Pancreas (tissue), 10 donors: ENCODE data around the gene MSL3B. TPM values are rescaled to one million over a fixed set of nuclear protein-coding genes. Genes with fewer than 3 reads are reported as not detected.

ENCODE experiments used
- ATAC-seq, 4 donors: fragments of 200-7000 bp; cut with Tn5 transposase; one replicate each; pipeline versions ENCODE4 v1.8.0 to v1.9.1; 2020; ENCODE audit warnings: mild to moderate bottlenecking in 4 of 4, moderate library complexity in 4 of 4
- DNase-seq, 6 donors: peaks; one replicate each; pipeline ENCODE4 v3.0.0-alpha.2; 2020
- FAIRE-seq: peaks from 2 replicates; lab custom pipeline; 2012; peaks lifted over from hg19 to GRCh38; lab: Jason Lieb, UNC
- H3K27ac ChIP-seq, 4 donors: fragments of 200-600 bp; sonication (generic); 1 replicate in 3 of 4; 2 replicates in 1 of 4; pipeline versions ENCODE4 v1.5.0 to v1.8.0; 2020
- H3K27me3 ChIP-seq, 4 donors: fragments of 200-600 bp; one replicate each; pipeline ENCODE4 v1.8.0; 2021
- H3K36me3 ChIP-seq, 3 donors: fragments of 200-600 bp; sonication (generic) in 1 of 3; one replicate each; pipeline versions ENCODE4 v1.5.0 to v1.8.0; 2020 to 2021
- H3K4me1 ChIP-seq, 3 donors: fragments of 200-600 bp; one replicate each; pipeline ENCODE4 v1.8.0; 2021
- H3K4me3 ChIP-seq, 4 donors: fragments of 200-600 bp; sonication (generic) in 2 of 4; one replicate each; pipeline versions ENCODE4 v1.5.0 to v1.8.0; 2020 to 2021
- H3K9me3 ChIP-seq, 4 donors: fragments of 200-600 bp; one replicate each; pipeline ENCODE4 v1.8.0; 2021
- CTCF ChIP-seq, 4 donors: fragments of 200-600 bp; sonication (generic) in 3 of 4; IDR thresholded peaks; one replicate each; pipeline versions ENCODE4 v1.5.0 to v1.8.0; 2021; ENCODE audit warnings: antibody characterized with exemption in 4 of 4
- WGBS, 2 donors: extraction: QIAGEN DNeasy Blood & Tissue Kit; methylation state at CpG; one replicate each; pipeline ENCODE4 v1.1.7; 2013; 5-methylcytosine and 5-hydroxymethylcytosine counted together
- intact Hi-C, 3 donors: fragments of 100-400 bp; cut with DNase I; formaldehyde crosslinking; loops; one replicate each; pipeline versions ENCODE4 v1.11.1 to v1.14.2; 2022
- polyA plus RNA-seq, 2 donors: library from polyadenylated mRNA; stranded (reverse); fragments of 200-250 nt; gene quantifications; one replicate each; pipeline ENCODE4 v1.2.3, GENCODE V29; 2013
- total RNA-seq, 6 donors: library from RNA; stranded (reverse); fragmentation: NEBNext Ultra II Directional in 4 of 6; extraction: Animal tissue kit (Norgen Biotek cat#: 25700) in 4 of 6; gene quantifications; one replicate each; pipeline versions ENCODE4 v1.2.1 to v1.2.4, GENCODE V29; 2021 to 2023
- donor health status: healthy with polysubstance abuse.
- donor health status: DM: no; HTN: no; CAD: no; lungs with moderate emphysema.
- donor health status: DM: no; HTN: no; CAD: no.
- donor health status: control.
- donor health status: control.
- donor health status: Bipolar disorder and iron deficiency.
- donor health status: DM: yes; HTN: yes; CAD: no.
- donor health status: DM: no; HTN: no; CAD: no.
- donor health status: DM: no; HTN: no; CAD: no.
- donor health status: DM: yes; HTN: yes; CAD: no.

MSL3B gene

GRCh38 chr2:233816771-233817170 lies 51.4 kb downstream of the MSL3B start:
- Histone ChIP-seq H3K27ac (no peak overlapping the region), H3K4me1 (no peaks in the 10 kb centered on the region), H3K27me3 (no peaks in the 10 kb centered on the region), H3K36me3 (no peaks in the 10 kb centered on the region), H3K9me3 (no peaks in the 10 kb centered on the region), H3K4me3 (no peak overlapping the region)
- ATAC-seq, result no peak
- FAIRE-seq, result no peak
- intact Hi-C loops, result no loop called here
- TF ChIP-seq CTCF (IDR thresholded peaks at IDR 0.05), result no peak
- DNase-seq, result peak in 3 of 6 donors; percentile 3 to 19 (median 11)
- WGBS, 2 donors, result 84 to 86% methylated on average over 4 of the region's 4 CpGs

- DNase-seq (peak in 2 of 6 donors; percentile 6), FAIRE-seq (no peak), ATAC-seq (no peak)
- no peak overlapping the region for H3K27ac ChIP-seq
- 57 to 60% methylated on average over 2 of the region's 2 CpGs for WGBS, 2 donors
- H3K36me3 ChIP-seq, result no peaks in the 10 kb centered on the region
- H3K4me3 ChIP-seq, result no peak overlapping the region
- no peak for TF ChIP-seq CTCF (IDR thresholded peaks at IDR 0.05)
- no peaks in the 10 kb centered on the region for H3K9me3 ChIP-seq
- intact Hi-C loops, result no loop called here
- H3K4me1 ChIP-seq, result no peaks in the 10 kb centered on the region
- no peaks in the 10 kb centered on the region for H3K27me3 ChIP-seq
These were observed 51.9 kb downstream of the MSL3B start for GRCh38 chr2:233816334-233816733.

- H3K4me1 ChIP-seq, result no peaks in the 10 kb centered on the region
- H3K27ac ChIP-seq, result no peak overlapping the region
- no peak for TF ChIP-seq CTCF (IDR thresholded peaks at IDR 0.05)
- ATAC-seq, result no peak
- H3K36me3 ChIP-seq, result no peaks in the 10 kb centered on the region
- no peaks in the 10 kb centered on the region for H3K9me3 ChIP-seq
- FAIRE-seq, result no peak
- DNase-seq, result no peak
- H3K27me3 ChIP-seq, result no peaks in the 10 kb centered on the region
- intact Hi-C loops, result no loop called here
- WGBS, 2 donors, result 73 to 87% methylated on average over 6 of the region's 6 CpGs
- H3K4me3 ChIP-seq, result no peak overlapping the region
These were observed 52.3 kb downstream of the MSL3B start for GRCh38 chr2:233815861-233816260.

Other genes with a start within 250 kb of the MSL3B start
- gene UGT1A10, start 231.9 kb downstream of the MSL3B start, total RNA-seq, result under 1 TPM in 1 of 6 donors, not detected in 5; 0.09 TPM
- gene UGT1A10, start 231.9 kb downstream of the MSL3B start, polyA plus RNA-seq, result not detected
- under 1 TPM in 1 of 6 donors, not detected in 5; 0.09 TPM for gene UGT1A9, start 196.5 kb downstream of the MSL3B start, total RNA-seq
- not detected for gene UGT1A9, start 196.5 kb downstream of the MSL3B start, polyA plus RNA-seq
- not detected for gene UGT1A7, start 186.5 kb downstream of the MSL3B start, total RNA-seq
- not detected for gene UGT1A7, start 186.5 kb downstream of the MSL3B start, polyA plus RNA-seq
- under 1 TPM in 1 of 6 donors, not detected in 5; 0.69 TPM for gene UGT1A6, start 175.5 kb downstream of the MSL3B start, total RNA-seq
- gene UGT1A6, start 175.5 kb downstream of the MSL3B start, polyA plus RNA-seq, result under 1 TPM in 1 of 2 donors, not detected in 1; 0.05 TPM
- not detected for gene UGT1A5, start 155.5 kb downstream of the MSL3B start, total RNA-seq
- gene UGT1A5, start 155.5 kb downstream of the MSL3B start, polyA plus RNA-seq, result not detected
- gene UGT1A4, start 149.7 kb downstream of the MSL3B start, total RNA-seq, result under 1 TPM in 1 of 6 donors, not detected in 5; 0.19 TPM
- not detected for gene UGT1A4, start 149.7 kb downstream of the MSL3B start, polyA plus RNA-seq
- not detected for gene UGT1A3, start 139.3 kb downstream of the MSL3B start, total RNA-seq
- gene UGT1A3, start 139.3 kb downstream of the MSL3B start, polyA plus RNA-seq, result not detected
- under 1 TPM in 1 of 6 donors, not detected in 5; 0.28 TPM for gene UGT1A1, start 108.1 kb downstream of the MSL3B start, total RNA-seq
- gene UGT1A1, start 108.1 kb downstream of the MSL3B start, polyA plus RNA-seq, result not detected
- not detected for gene MROH2A, start 90.1 kb downstream of the MSL3B start, total RNA-seq
- not detected for gene MROH2A, start 90.1 kb downstream of the MSL3B start, polyA plus RNA-seq
- gene HJURP, start 13.9 kb downstream of the MSL3B start, total RNA-seq, result 1 to 10 TPM in 1 of 6 donors, under 1 TPM in 2, not detected in 3; 0.47 to 1.2 (median 0.58) TPM
- gene HJURP, start 13.9 kb downstream of the MSL3B start, polyA plus RNA-seq, result under 1 TPM; 0.16 to 0.34 TPM
- under 1 TPM in 5 of 6 donors, not detected in 1; 0.09 to 1.00 (median 0.32) TPM for gene TRPM8, start 49.0 kb upstream of the MSL3B start, total RNA-seq
- under 1 TPM; 0.08 to 0.23 TPM for gene TRPM8, start 49.0 kb upstream of the MSL3B start, polyA plus RNA-seq
- not detected for gene SPP2, start 182.3 kb upstream of the MSL3B start, total RNA-seq
- not detected for gene SPP2, start 182.3 kb upstream of the MSL3B start, polyA plus RNA-seq